Measurements from ENCODE around the gene PER2. TPM values are rescaled to one million over a fixed set of nuclear protein-coding genes. Genes with fewer than 3 reads are reported as not detected.

The PER2 gene
- polyA plus RNA-seq, 4 donors = 2.2 to 16.5 (median 4.1) TPM

- Histone ChIP-seq H3K4me3 (ENCODE audit: low read depth in 1 of 3, low read length in 3 of 3) (no peak overlapping the region), H3K9me3 (ENCODE audit: control insufficient read depth in 2 of 2, insufficient read depth in 1 of 2, low read depth in 1 of 2, low read length in 1 of 2) (peaks cover 0 to 5% of the 10 kb centered on the region in 2 donors), H3K27me3 (ENCODE audit: control insufficient read depth in 3 of 3, insufficient read depth in 3 of 3, low read length in 3 of 3) (peaks cover 0 to 37% (median 0%) of the 10 kb centered on the region in 3 donors), H3K4me1 (ENCODE audit: control insufficient read depth in 3 of 3, insufficient read depth in 2 of 3, low read depth in 1 of 3, low read length in 2 of 3) (peaks cover 0 to 12% (median under 1%) of the 10 kb centered on the region in 3 donors), H3K36me3 (ENCODE audit: control insufficient read depth in 3 of 3, insufficient read depth in 2 of 3, low read depth in 1 of 3, low read length in 3 of 3) (no peaks in the 10 kb centered on the region), H3K27ac (ENCODE audit: low read depth in 1 of 3, low read length in 2 of 3) (no peak overlapping the region)
- DNase-seq = no peak
- no peak for FAIRE-seq
- WGBS, 3 donors = 71 to 80% (median 74%) methylated on average over 11 of the region's 11 CpGs
Observed at GRCh38 chr2:238235331-238235732, 53.1 kb downstream of the PER2 start.

- Histone ChIP-seq H3K36me3 (ENCODE audit: control insufficient read depth in 3 of 3, insufficient read depth in 2 of 3, low read depth in 1 of 3, low read length in 3 of 3) (no peaks in the 10 kb centered on the region), H3K4me1 (ENCODE audit: control insufficient read depth in 3 of 3, insufficient read depth in 2 of 3, low read depth in 1 of 3, low read length in 2 of 3) (peaks cover 0 to 7% (median 0%) of the 10 kb centered on the region in 3 donors), H3K4me3 (ENCODE audit: low read depth in 1 of 3, low read length in 3 of 3) (no peak overlapping the region), H3K9me3 (ENCODE audit: control insufficient read depth in 2 of 2, insufficient read depth in 1 of 2, low read depth in 1 of 2, low read length in 1 of 2) (peaks cover 0 to 1% of the 10 kb centered on the region in 2 donors), H3K27ac (ENCODE audit: low read depth in 1 of 3, low read length in 2 of 3) (no peak overlapping the region), H3K27me3 (ENCODE audit: control insufficient read depth in 3 of 3, insufficient read depth in 3 of 3, low read length in 3 of 3) (peaks cover 0 to 33% (median 0%) of the 10 kb centered on the region in 3 donors)
- DNase-seq (no peak), FAIRE-seq (no peak)
- 85 to 88% (median 85%) methylated on average over 12 of the region's 12 CpGs for WGBS, 3 donors
Observed at GRCh38 chr2:238233625-238234024, 54.8 kb downstream of the PER2 start.

- DNase-seq (no peak), FAIRE-seq (no peak)
- Histone ChIP-seq H3K27me3 (ENCODE audit: control insufficient read depth in 3 of 3, insufficient read depth in 3 of 3, low read length in 3 of 3) (peaks cover 0 to 20% (median 0%) of the 10 kb centered on the region in 3 donors), H3K36me3 (ENCODE audit: control insufficient read depth in 3 of 3, insufficient read depth in 2 of 3, low read depth in 1 of 3, low read length in 3 of 3) (peaks cover 0 to 4% (median 0%) of the 10 kb centered on the region in 3 donors), H3K4me3 (ENCODE audit: low read depth in 1 of 3, low read length in 3 of 3) (peak overlapping the region in 1 of 3 donors; percentile 45), H3K27ac (ENCODE audit: low read depth in 1 of 3, low read length in 2 of 3) (no peak overlapping the region), H3K4me1 (ENCODE audit: control insufficient read depth in 3 of 3, insufficient read depth in 2 of 3, low read depth in 1 of 3, low read length in 2 of 3) (peaks cover 0 to 7% (median 0%) of the 10 kb centered on the region in 3 donors), H3K9me3 (ENCODE audit: control insufficient read depth in 2 of 2, insufficient read depth in 1 of 2, low read depth in 1 of 2, low read length in 1 of 2) (no peaks in the 10 kb centered on the region)
- WGBS, 3 donors = 64 to 70% (median 65%) methylated on average over 21 of the region's 21 CpGs
Observed at GRCh38 chr2:238231809-238232208, 56.6 kb downstream of the PER2 start.

- no peak overlapping the region for H3K27ac ChIP-seq (ENCODE audit: low read depth in 1 of 3, low read length in 2 of 3)
- FAIRE-seq = no peak
Observed at GRCh38 chr2:238231251-238231793, 57.1 kb downstream of the PER2 start.

GRCh38 chr2:238230699-238231098 is 57.7 kb downstream of the PER2 start:
- FAIRE-seq = no peak

More at GRCh38 chr2:238231251-238231793, 57.1 kb downstream of the PER2 start:
- Histone ChIP-seq H3K36me3 (ENCODE audit: control insufficient read depth in 3 of 3, insufficient read depth in 2 of 3, low read depth in 1 of 3, low read length in 3 of 3) (peaks cover 0 to 4% (median 0%) of the 10 kb centered on the region in 3 donors), H3K27me3 (ENCODE audit: control insufficient read depth in 3 of 3, insufficient read depth in 3 of 3, low read length in 3 of 3) (peaks cover 0 to 17% (median 0%) of the 10 kb centered on the region in 3 donors), H3K4me1 (ENCODE audit: control insufficient read depth in 3 of 3, insufficient read depth in 2 of 3, low read depth in 1 of 3, low read length in 2 of 3) (peaks cover 0 to 7% (median 0%) of the 10 kb centered on the region in 3 donors), H3K9me3 (ENCODE audit: control insufficient read depth in 2 of 2, insufficient read depth in 1 of 2, low read depth in 1 of 2, low read length in 1 of 2) (no peaks in the 10 kb centered on the region), H3K4me3 (ENCODE audit: low read depth in 1 of 3, low read length in 3 of 3) (peak overlapping the region; percentile 29 to 49 (median 45))
- 5 to 37% (median 12%) methylated on average over 46 of the region's 46 CpGs for WGBS, 3 donors
- peak; percentile 39 to 77 for DNase-seq

GRCh38 chr2:238228700-238229099 is 59.7 kb downstream of the PER2 start:
- 65 to 79% (median 75%) methylated on average over 4 of the region's 4 CpGs for WGBS, 3 donors
- no peak for FAIRE-seq
- no peak overlapping the region for H3K27ac ChIP-seq (ENCODE audit: low read depth in 1 of 3, low read length in 2 of 3)
- peaks cover 0 to 7% (median 0%) of the 10 kb centered on the region in 3 donors for H3K4me1 ChIP-seq (ENCODE audit: control insufficient read depth in 3 of 3, insufficient read depth in 2 of 3, low read depth in 1 of 3, low read length in 2 of 3)
- no peaks in the 10 kb centered on the region for H3K9me3 ChIP-seq (ENCODE audit: control insufficient read depth in 2 of 2, insufficient read depth in 1 of 2, low read depth in 1 of 2, low read length in 1 of 2)
- no peak overlapping the region for H3K4me3 ChIP-seq (ENCODE audit: low read depth in 1 of 3, low read length in 3 of 3)
- peaks cover 0 to 9% (median 0%) of the 10 kb centered on the region in 3 donors for H3K36me3 ChIP-seq (ENCODE audit: control insufficient read depth in 3 of 3, insufficient read depth in 2 of 3, low read depth in 1 of 3, low read length in 3 of 3)
- peaks cover 0 to 15% (median 0%) of the 10 kb centered on the region in 3 donors for H3K27me3 ChIP-seq (ENCODE audit: control insufficient read depth in 3 of 3, insufficient read depth in 3 of 3, low read length in 3 of 3)
- DNase-seq = no peak

More at GRCh38 chr2:238230699-238231098, 57.7 kb downstream of the PER2 start:
- H3K27me3 ChIP-seq (ENCODE audit: control insufficient read depth in 3 of 3, insufficient read depth in 3 of 3, low read length in 3 of 3) = peaks cover 0 to 15% (median 0%) of the 10 kb centered on the region in 3 donors
- H3K9me3 ChIP-seq (ENCODE audit: control insufficient read depth in 2 of 2, insufficient read depth in 1 of 2, low read depth in 1 of 2, low read length in 1 of 2) = no peaks in the 10 kb centered on the region
- no peak overlapping the region for H3K27ac ChIP-seq (ENCODE audit: low read depth in 1 of 3, low read length in 2 of 3)
- peaks cover 0 to 4% (median 0%) of the 10 kb centered on the region in 3 donors for H3K36me3 ChIP-seq (ENCODE audit: control insufficient read depth in 3 of 3, insufficient read depth in 2 of 3, low read depth in 1 of 3, low read length in 3 of 3)
- no peak for DNase-seq
- WGBS, 3 donors = 73 to 86% (median 80%) methylated on average over 5 of the region's 5 CpGs
- H3K4me3 ChIP-seq (ENCODE audit: low read depth in 1 of 3, low read length in 3 of 3) = no peak overlapping the region
- H3K4me1 ChIP-seq (ENCODE audit: control insufficient read depth in 3 of 3, insufficient read depth in 2 of 3, low read depth in 1 of 3, low read length in 2 of 3) = peaks cover 0 to 7% (median 0%) of the 10 kb centered on the region in 3 donors

- H3K27me3 ChIP-seq (ENCODE audit: control insufficient read depth in 3 of 3, insufficient read depth in 3 of 3, low read length in 3 of 3) = peaks cover 0 to 15% (median 0%) of the 10 kb centered on the region in 3 donors
- H3K4me1 ChIP-seq (ENCODE audit: control insufficient read depth in 3 of 3, insufficient read depth in 2 of 3, low read depth in 1 of 3, low read length in 2 of 3) = peaks cover 0 to 7% (median 0%) of the 10 kb centered on the region in 3 donors
Observed at GRCh38 chr2:238227587-238228032, 60.8 kb downstream of the PER2 start.

GRCh38 chr2:238226698-238227586 is 61.5 kb downstream of the PER2 start:
- Histone ChIP-seq H3K36me3 (ENCODE audit: control insufficient read depth in 3 of 3, insufficient read depth in 2 of 3, low read depth in 1 of 3, low read length in 3 of 3) (peaks cover 0 to 9% (median 0%) of the 10 kb centered on the region in 3 donors), H3K4me3 (ENCODE audit: low read depth in 1 of 3, low read length in 3 of 3) (no peak overlapping the region), H3K9me3 (ENCODE audit: control insufficient read depth in 2 of 2, insufficient read depth in 1 of 2, low read depth in 1 of 2, low read length in 1 of 2) (no peaks in the 10 kb centered on the region), H3K4me1 (ENCODE audit: control insufficient read depth in 3 of 3, insufficient read depth in 2 of 3, low read depth in 1 of 3, low read length in 2 of 3) (peaks cover 0 to 7% (median 0%) of the 10 kb centered on the region in 3 donors), H3K27ac (ENCODE audit: low read depth in 1 of 3, low read length in 2 of 3) (no peak overlapping the region), H3K27me3 (ENCODE audit: control insufficient read depth in 3 of 3, insufficient read depth in 3 of 3, low read length in 3 of 3) (peaks cover 0 to 12% (median 0%) of the 10 kb centered on the region in 3 donors)
- FAIRE-seq (no peak), DNase-seq (no peak)
- 76 to 90% (median 83%) methylated on average over 8 of the region's 8 CpGs for WGBS, 3 donors

More at GRCh38 chr2:238227587-238228032, 60.8 kb downstream of the PER2 start:
- no peak overlapping the region for H3K27ac ChIP-seq (ENCODE audit: low read depth in 1 of 3, low read length in 2 of 3)
- peaks cover 0 to 9% (median 0%) of the 10 kb centered on the region in 3 donors for H3K36me3 ChIP-seq (ENCODE audit: control insufficient read depth in 3 of 3, insufficient read depth in 2 of 3, low read depth in 1 of 3, low read length in 3 of 3)
- H3K9me3 ChIP-seq (ENCODE audit: control insufficient read depth in 2 of 2, insufficient read depth in 1 of 2, low read depth in 1 of 2, low read length in 1 of 2) = no peaks in the 10 kb centered on the region
- 81 to 91% (median 90%) methylated on average over 11 of the region's 11 CpGs for WGBS, 3 donors
- DNase-seq = no peak
- FAIRE-seq = no peak
- no peak overlapping the region for H3K4me3 ChIP-seq (ENCODE audit: low read depth in 1 of 3, low read length in 3 of 3)

Data from small intestine (tissue), 7 donors.